ENCODE results near the gene RFTN2.

Gene RFTN2

GRCh38 chr2:197559681-197560080 lies 115.7 kb downstream of the RFTN2 start:
- no peak for TF ChIP-seq CTCF (IDR thresholded peaks at IDR 0.05; ENCODE audit: low read length)
- no peak for TF ChIP-seq EZH2phosphoT487 (IDR thresholded peaks at IDR 0.05; ENCODE audit: low read length)
- no peak for TF ChIP-seq EZH2 (optimal IDR thresholded peaks at IDR 0.05; ENCODE audit: low read depth, low read length)
- Histone ChIP-seq H3K36me3 (replicated peaks; ENCODE audit: insufficient read depth, low read length) (no peaks in the 10 kb centered on the region), H3K79me2 (ENCODE audit: low read length) (no peaks in the 10 kb centered on the region), H3K4me3 (ENCODE audit: low read length) (no peak overlapping the region), H3K4me1 (ENCODE audit: low read length) (no peaks in the 10 kb centered on the region), H4K20me1 (ENCODE audit: insufficient read depth, low read length) (no peaks in the 10 kb centered on the region), H3K9me3 (replicated peaks; ENCODE audit: insufficient read depth, low read length) (no peaks in the 10 kb centered on the region), H3K4me2 (ENCODE audit: low read depth, low read length) (no peak overlapping the region), H3F3A (ENCODE audit: insufficient read depth, low read length) (0 out of 2 replicates have a peak, but pooled peaks cover 3% of the 10 kb centered on the region), H3K27me3 (replicated peaks; ENCODE audit: insufficient read depth, low read length) (no peaks in the 10 kb centered on the region), H3K9ac (ENCODE audit: low read length) (no peak overlapping the region), H3K27ac (ENCODE audit: low read length) (no peak overlapping the region), H2AFZ (ENCODE audit: low read length) (no peak overlapping the region), H3K9me2 (replicated peaks; ENCODE audit: insufficient read depth, low read length) (no peaks in the 10 kb centered on the region)
- no peak for DNase-seq

- H3K79me2 ChIP-seq (ENCODE audit: low read length) = no peaks in the 10 kb centered on the region
- no peak for DNase-seq
- H2AFZ ChIP-seq (ENCODE audit: low read length) = no peak overlapping the region
- H3K27me3 ChIP-seq (replicated peaks; ENCODE audit: insufficient read depth, low read length) = no peaks in the 10 kb centered on the region
- no peak overlapping the region for H3K4me3 ChIP-seq (ENCODE audit: low read length)
- 0 out of 2 replicates have a peak, but pooled peaks cover 3% of the 10 kb centered on the region for H3F3A ChIP-seq (ENCODE audit: insufficient read depth, low read length)
- no peaks in the 10 kb centered on the region for H3K9me3 ChIP-seq (replicated peaks; ENCODE audit: insufficient read depth, low read length)
- H3K9me2 ChIP-seq (replicated peaks; ENCODE audit: insufficient read depth, low read length) = no peaks in the 10 kb centered on the region
- H3K36me3 ChIP-seq (replicated peaks; ENCODE audit: insufficient read depth, low read length) = no peaks in the 10 kb centered on the region; the same call in 1 of the 2 replicates
- no peaks in the 10 kb centered on the region for H3K4me1 ChIP-seq (ENCODE audit: low read length)
- H3K4me2 ChIP-seq (ENCODE audit: low read depth, low read length) = no peak overlapping the region
- H3K27ac ChIP-seq (ENCODE audit: low read length) = no peak overlapping the region
- TF ChIP-seq EZH2 (optimal IDR thresholded peaks at IDR 0.05; ENCODE audit: low read depth, low read length) = no peak
- TF ChIP-seq CTCF (IDR thresholded peaks at IDR 0.05; ENCODE audit: low read length) = no peak
- no peaks in the 10 kb centered on the region for H4K20me1 ChIP-seq (ENCODE audit: insufficient read depth, low read length)
- H3K9ac ChIP-seq (ENCODE audit: low read length) = no peak overlapping the region
These were observed 117.0 kb downstream of the RFTN2 start for GRCh38 chr2:197558393-197558792.

GRCh38 chr2:197556456-197556855 lies 118.9 kb downstream of the RFTN2 start:
- Histone ChIP-seq H3K9me3 (replicated peaks; ENCODE audit: insufficient read depth, low read length) (no peaks in the 10 kb centered on the region), H3F3A (ENCODE audit: insufficient read depth, low read length) (0 out of 2 replicates have a peak, but pooled peaks cover 3% of the 10 kb centered on the region), H3K79me2 (ENCODE audit: low read length) (no peaks in the 10 kb centered on the region), H3K9ac (ENCODE audit: low read length) (no peak overlapping the region), H2AFZ (ENCODE audit: low read length) (no peak overlapping the region), H3K4me3 (ENCODE audit: low read length) (no peak overlapping the region), H3K27ac (ENCODE audit: low read length) (no peak overlapping the region), H4K20me1 (ENCODE audit: insufficient read depth, low read length) (no peaks in the 10 kb centered on the region), H3K4me2 (ENCODE audit: low read depth, low read length) (no peak overlapping the region), H3K27me3 (replicated peaks; ENCODE audit: insufficient read depth, low read length) (no peaks in the 10 kb centered on the region), H3K4me1 (ENCODE audit: low read length) (no peaks in the 10 kb centered on the region), H3K36me3 (replicated peaks; ENCODE audit: insufficient read depth, low read length) (no peaks in the 10 kb centered on the region; the same call in 1 of the 2 replicates), H3K9me2 (replicated peaks; ENCODE audit: insufficient read depth, low read length) (no peaks in the 10 kb centered on the region)
- TF ChIP-seq CTCF (IDR thresholded peaks at IDR 0.05; ENCODE audit: low read length) (no peak), EZH2 (optimal IDR thresholded peaks at IDR 0.05; ENCODE audit: low read depth, low read length) (no peak), EZH2phosphoT487 (IDR thresholded peaks at IDR 0.05; ENCODE audit: low read length) (no peak)
- DNase-seq = no peak
